ENCODE data around the gene RNF213.
A peak's percentile ranks its signal among the peaks of the same experiment; 100 is the strongest.

The RNF213 gene

GRCh38 chr17:80358861-80359260 is 98.2 kb downstream of the RNF213 start:
- Histone ChIP-seq H3K36me3 (ENCODE audit: control insufficient read depth in 2 of 2, insufficient read depth in 1 of 2, low read length in 2 of 2) (peaks cover 27 to 88% of the 10 kb centered on the region in 2 experiments), H3K9me3 (ENCODE audit: control insufficient read depth, insufficient read depth, low read depth, low read length) (no peaks in the 10 kb centered on the region), H3K27ac (ENCODE audit: extremely low read depth, low read depth, low read length) (no peak overlapping the region), H3K4me1 (ENCODE audit: control insufficient read depth, insufficient read depth, low read length) (no peaks in the 10 kb centered on the region), H3K4me3 (ENCODE audit: low read depth, low read length) (no peak overlapping the region)
- ChIA-PET CTCF (interaction anchor here (0.6 to 0.9 kb wide), 4 partner anchors 82 to 292 kb away, joined by 3 to 4 read pairs (median 4); partner anchors contain the start of gene GAA), POLR2A (no interaction called here)
- TF ChIP-seq ZNF274 (IDR thresholded peaks at IDR 0.05; ENCODE audit: low read length), result no peak
- no peak for TF ChIP-seq ZNF274 (tag by site-specific recombination; IDR thresholded peaks at IDR 0.05; ENCODE audit: borderline replicate concordance)
- TF ChIP-seq ZNF354C (tag by site-specific recombination; IDR thresholded peaks at IDR 0.05; ENCODE audit: borderline replicate concordance, low read depth), result no peak
- TF ChIP-seq, protein P1, sequence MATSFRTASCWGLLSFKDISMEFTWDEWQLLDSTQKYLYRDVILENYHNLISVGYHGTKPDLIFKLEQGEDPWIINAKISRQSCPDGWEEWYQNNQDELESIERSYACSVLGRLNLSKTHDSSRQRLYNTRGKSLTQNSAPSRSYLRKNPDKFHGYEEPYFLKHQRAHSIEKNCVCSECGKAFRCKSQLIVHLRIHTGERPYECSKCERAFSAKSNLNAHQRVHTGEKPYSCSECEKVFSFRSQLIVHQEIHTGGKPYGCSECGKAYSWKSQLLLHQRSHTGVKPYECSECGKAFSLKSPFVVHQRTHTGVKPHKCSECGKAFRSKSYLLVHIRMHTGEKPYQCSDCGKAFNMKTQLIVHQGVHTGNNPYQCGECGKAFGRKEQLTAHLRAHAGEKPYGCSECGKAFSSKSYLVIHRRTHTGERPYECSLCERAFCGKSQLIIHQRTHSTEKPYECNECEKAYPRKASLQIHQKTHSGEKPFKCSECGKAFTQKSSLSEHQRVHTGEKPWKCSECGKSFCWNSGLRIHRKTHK (tag by site-specific recombination; IDR thresholded peaks at IDR 0.05), result no peak

DNA sequence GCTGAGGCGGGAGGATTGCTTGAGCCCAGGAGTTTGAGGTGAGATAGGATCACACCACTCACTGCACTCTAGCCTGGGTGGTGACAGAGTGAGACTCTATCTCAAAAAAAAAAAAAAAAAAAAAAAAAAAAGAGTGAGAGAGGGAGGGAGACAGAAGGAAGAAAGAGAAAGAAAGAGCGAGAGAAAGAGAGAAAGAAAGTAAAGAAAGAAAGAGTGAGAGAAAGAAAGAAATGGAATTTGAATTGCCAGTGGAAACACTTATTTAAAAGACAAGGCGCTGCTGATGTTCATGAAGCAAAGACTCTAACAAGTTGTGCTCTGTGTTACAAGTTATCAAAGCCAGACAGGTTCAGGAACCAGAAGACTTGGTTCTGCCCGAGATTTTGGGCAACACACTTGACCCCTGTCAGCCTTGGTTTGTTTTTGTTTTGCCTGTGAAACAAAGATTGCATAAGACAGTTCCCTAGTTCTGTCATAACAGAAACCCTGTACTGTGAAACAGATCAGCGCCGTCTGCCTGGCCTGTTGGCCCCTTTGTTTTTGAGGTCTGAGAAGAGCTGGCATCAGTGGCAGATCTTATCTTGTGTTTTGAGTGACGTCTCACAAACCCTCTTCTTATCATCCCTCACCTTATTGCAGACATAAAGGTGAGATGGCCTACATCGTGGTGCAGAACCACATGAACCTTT is 98.9 kb downstream of the RNF213 start:
- no peak for TF ChIP-seq ZNF341 (tag by site-specific recombination; IDR thresholded peaks at IDR 0.05; ENCODE audit: low read depth)
- TF ChIP-seq SP7 (tag by site-specific recombination; IDR thresholded peaks at IDR 0.05), result no peak
- no peak for TF ChIP-seq ZNF311 (tag by site-specific recombination; IDR thresholded peaks at IDR 0.05; ENCODE audit: borderline replicate concordance)
- no peak for TF ChIP-seq ZNF133 (tag by site-specific recombination; IDR thresholded peaks at IDR 0.05)
- 0 out of 2 replicates have a peak, but pooled peaks have one; percentile 42 for TF ChIP-seq ZNF366 (tag by site-specific recombination; conservative IDR thresholded peaks at IDR 0.05)
- TF ChIP-seq GFI1B (tag by site-specific recombination; IDR thresholded peaks at IDR 0.05), result no peak
- TF ChIP-seq OVOL3 (tag by site-specific recombination; IDR thresholded peaks at IDR 0.05), result no peak
- TF ChIP-seq KLF10 (tag by site-specific recombination; IDR thresholded peaks at IDR 0.05), result no peak
- no peak for TF ChIP-seq KLF7 (tag by site-specific recombination; IDR thresholded peaks at IDR 0.05; ENCODE audit: borderline replicate concordance)
- no peak for TF ChIP-seq HOXD13 (CRISPR knock-in tag; IDR thresholded peaks at IDR 0.05; ENCODE audit: borderline replicate concordance)
- TF ChIP-seq ZNF623 (tag by site-specific recombination; IDR thresholded peaks at IDR 0.05), result no peak
- TF ChIP-seq ZNF433 (tag by site-specific recombination; IDR thresholded peaks at IDR 0.05; ENCODE audit: low read depth), result no peak
- no peak for TF ChIP-seq ZNF202 (tag by site-specific recombination; IDR thresholded peaks at IDR 0.05; ENCODE audit: borderline replicate concordance)
- TF ChIP-seq, protein P2, sequence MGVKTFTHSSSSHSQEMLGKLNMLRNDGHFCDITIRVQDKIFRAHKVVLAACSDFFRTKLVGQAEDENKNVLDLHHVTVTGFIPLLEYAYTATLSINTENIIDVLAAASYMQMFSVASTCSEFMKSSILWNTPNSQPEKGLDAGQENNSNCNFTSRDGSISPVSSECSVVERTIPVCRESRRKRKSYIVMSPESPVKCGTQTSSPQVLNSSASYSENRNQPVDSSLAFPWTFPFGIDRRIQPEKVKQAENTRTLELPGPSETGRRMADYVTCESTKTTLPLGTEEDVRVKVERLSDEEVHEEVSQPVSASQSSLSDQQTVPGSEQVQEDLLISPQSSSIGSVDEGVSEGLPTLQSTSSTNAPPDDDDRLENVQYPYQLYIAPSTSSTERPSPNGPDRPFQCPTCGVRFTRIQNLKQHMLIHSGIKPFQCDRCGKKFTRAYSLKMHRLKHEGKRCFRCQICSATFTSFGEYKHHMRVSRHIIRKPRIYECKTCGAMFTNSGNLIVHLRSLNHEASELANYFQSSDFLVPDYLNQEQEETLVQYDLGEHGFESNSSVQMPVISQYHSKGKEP (tag by site-specific recombination; IDR thresholded peaks at IDR 0.05), result no peak
- TF ChIP-seq PRDM1 (tag by site-specific recombination; IDR thresholded peaks at IDR 0.05), result peak; percentile 94
- TF ChIP-seq, protein P3, sequence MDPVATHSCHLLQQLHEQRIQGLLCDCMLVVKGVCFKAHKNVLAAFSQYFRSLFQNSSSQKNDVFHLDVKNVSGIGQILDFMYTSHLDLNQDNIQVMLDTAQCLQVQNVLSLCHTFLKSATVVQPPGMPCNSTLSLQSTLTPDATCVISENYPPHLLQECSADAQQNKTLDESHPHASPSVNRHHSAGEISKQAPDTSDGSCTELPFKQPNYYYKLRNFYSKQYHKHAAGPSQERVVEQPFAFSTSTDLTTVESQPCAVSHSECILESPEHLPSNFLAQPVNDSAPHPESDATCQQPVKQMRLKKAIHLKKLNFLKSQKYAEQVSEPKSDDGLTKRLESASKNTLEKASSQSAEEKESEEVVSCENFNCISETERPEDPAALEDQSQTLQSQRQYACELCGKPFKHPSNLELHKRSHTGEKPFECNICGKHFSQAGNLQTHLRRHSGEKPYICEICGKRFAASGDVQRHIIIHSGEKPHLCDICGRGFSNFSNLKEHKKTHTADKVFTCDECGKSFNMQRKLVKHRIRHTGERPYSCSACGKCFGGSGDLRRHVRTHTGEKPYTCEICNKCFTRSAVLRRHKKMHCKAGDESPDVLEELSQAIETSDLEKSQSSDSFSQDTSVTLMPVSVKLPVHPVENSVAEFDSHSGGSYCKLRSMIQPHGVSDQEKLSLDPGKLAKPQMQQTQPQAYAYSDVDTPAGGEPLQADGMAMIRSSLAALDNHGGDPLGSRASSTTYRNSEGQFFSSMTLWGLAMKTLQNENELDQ (tag by site-specific recombination; IDR thresholded peaks at IDR 0.05; ENCODE audit: low read depth), result no peak
- no peak for TF ChIP-seq ZNF501 (tag by site-specific recombination; IDR thresholded peaks at IDR 0.05)
- H3K9me3 ChIP-seq (ENCODE audit: control insufficient read depth, insufficient read depth, low read depth, low read length), result no peaks in the 10 kb centered on the region
- peaks cover 27 to 88% of the 10 kb centered on the region in 2 experiments for H3K36me3 ChIP-seq (ENCODE audit: control insufficient read depth in 2 of 2, insufficient read depth in 1 of 2, low read length in 2 of 2)
- ChIA-PET POLR2A (no interaction called here), CTCF (interaction anchor here (0.6 to 6.1 kb wide), 6 partner anchors 82 to 625 kb away, joined by 3 to 48 read pairs (median 4); partner anchors contain the start of gene GAA)
- H3K4me1 ChIP-seq (ENCODE audit: control insufficient read depth, insufficient read depth, low read length), result no peaks in the 10 kb centered on the region
- no peak overlapping the region for H3K27ac ChIP-seq (ENCODE audit: extremely low read depth, low read depth, low read length)
- H3K4me3 ChIP-seq (ENCODE audit: low read depth, low read length), result no peak overlapping the region

Measured in HEK293 (cell line).